ENCODE results near the gene SLC12A8. TPM values are rescaled to one million over a fixed set of nuclear protein-coding genes. Genes with fewer than 3 reads are reported as not detected.

The SLC12A8 gene
- total RNA-seq, 1 donor from 2014 or later: 2.2 TPM

DNA sequence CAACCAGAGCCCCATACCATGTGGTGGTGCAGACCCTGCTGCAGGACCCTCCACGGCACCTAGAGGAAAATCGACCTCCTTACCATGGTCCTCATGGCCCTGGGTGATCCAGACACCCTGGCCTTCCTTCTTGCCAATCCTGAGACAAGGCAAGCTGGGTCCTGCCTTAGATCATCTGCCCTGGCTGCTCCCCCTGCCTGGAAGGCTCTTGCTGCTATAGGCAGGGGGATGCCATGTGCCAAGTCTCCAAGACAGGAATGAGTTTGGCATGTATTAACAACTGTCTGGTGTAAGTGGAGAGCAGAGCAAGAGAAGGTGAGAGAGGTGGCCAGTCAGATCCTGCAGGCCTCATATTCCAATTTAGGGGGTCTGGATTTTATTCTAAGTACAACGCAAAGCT, 164.3 kb downstream of the SLC12A8 start:
- H3K9ac ChIP-seq: no peak overlapping the region
- H3K27ac ChIP-seq: no peak overlapping the region
- H3K4me2 ChIP-seq: no peak overlapping the region
- peaks cover 45% of the 10 kb centered on the region for H3F3A ChIP-seq (ENCODE audit: low read depth)
- Mint-ChIP-seq H3K9me3 (peaks cover 3% of the 10 kb centered on the region), H3K4me3 (no peak overlapping the region), H3K27me3 (ENCODE audit: insufficient read depth, low read depth) (peaks cover 3% of the 10 kb centered on the region), H3K4me1 (peaks cover 43% of the 10 kb centered on the region), H3K36me3 (peaks cover 28% of the 10 kb centered on the region), H3K27ac (no peak overlapping the region)
- H4K20me1 ChIP-seq (ENCODE audit: low read depth): peaks cover 57% of the 10 kb centered on the region
- DNase-seq (ENCODE audit: low spot score): no peak
- TF ChIP-seq EZH2 (IDR thresholded peaks at IDR 0.05): no peak
- TF ChIP-seq EZH2phosphoT487 (IDR thresholded peaks at IDR 0.05): no peak
- TF ChIP-seq, protein P1, sequence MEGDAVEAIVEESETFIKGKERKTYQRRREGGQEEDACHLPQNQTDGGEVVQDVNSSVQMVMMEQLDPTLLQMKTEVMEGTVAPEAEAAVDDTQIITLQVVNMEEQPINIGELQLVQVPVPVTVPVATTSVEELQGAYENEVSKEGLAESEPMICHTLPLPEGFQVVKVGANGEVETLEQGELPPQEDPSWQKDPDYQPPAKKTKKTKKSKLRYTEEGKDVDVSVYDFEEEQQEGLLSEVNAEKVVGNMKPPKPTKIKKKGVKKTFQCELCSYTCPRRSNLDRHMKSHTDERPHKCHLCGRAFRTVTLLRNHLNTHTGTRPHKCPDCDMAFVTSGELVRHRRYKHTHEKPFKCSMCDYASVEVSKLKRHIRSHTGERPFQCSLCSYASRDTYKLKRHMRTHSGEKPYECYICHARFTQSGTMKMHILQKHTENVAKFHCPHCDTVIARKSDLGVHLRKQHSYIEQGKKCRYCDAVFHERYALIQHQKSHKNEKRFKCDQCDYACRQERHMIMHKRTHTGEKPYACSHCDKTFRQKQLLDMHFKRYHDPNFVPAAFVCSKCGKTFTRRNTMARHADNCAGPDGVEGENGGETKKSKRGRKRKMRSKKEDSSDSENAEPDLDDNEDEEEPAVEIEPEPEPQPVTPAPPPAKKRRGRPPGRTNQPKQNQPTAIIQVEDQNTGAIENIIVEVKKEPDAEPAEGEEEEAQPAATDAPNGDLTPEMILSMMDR (IDR thresholded peaks at IDR 0.05): no peak
- H3K4me3 ChIP-seq: no peak overlapping the region
- H3K4me1 ChIP-seq: peaks cover 60% of the 10 kb centered on the region
- no peak overlapping the region for H2AFZ ChIP-seq (replicated peaks)
- H3K27me3 ChIP-seq: peaks cover 23% of the 10 kb centered on the region
- no peaks in the 10 kb centered on the region for H3K9me3 ChIP-seq (ENCODE audit: low read depth)
- peaks cover 29% of the 10 kb centered on the region for H3K79me2 ChIP-seq (ENCODE audit: low read depth)
- no peaks in the 10 kb centered on the region for H3K36me3 ChIP-seq

DNA sequence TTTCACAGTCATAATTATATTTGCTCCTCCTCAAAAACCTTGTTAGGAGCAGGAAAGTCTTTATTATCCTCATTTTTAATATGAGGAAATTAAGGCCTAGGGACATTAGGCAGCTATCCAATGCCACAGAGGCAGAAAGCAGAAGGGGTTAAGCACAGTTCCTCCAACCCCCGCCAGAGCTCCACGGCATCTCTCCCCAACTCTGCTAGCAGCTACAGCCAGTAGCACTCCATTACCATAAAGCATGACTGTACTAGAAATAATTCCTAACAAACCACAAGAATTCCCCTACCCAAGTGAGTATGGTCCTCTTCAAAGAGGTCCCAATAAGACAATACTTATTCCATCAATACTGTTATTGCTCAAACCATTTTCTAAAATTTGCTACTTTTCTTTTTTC, 166.6 kb downstream of the SLC12A8 start:
- TF ChIP-seq EZH2 (IDR thresholded peaks at IDR 0.05): no peak
- no peak for TF ChIP-seq EZH2phosphoT487 (IDR thresholded peaks at IDR 0.05)
- TF ChIP-seq, protein P1 (IDR thresholded peaks at IDR 0.05): no peak
- H3K27ac Mint-ChIP-seq: no peak overlapping the region
- H3K27ac ChIP-seq: no peak overlapping the region
- no peak overlapping the region for H3K4me2 ChIP-seq
- no peaks in the 10 kb centered on the region for H3K36me3 ChIP-seq
- no peaks in the 10 kb centered on the region for H3K9me3 ChIP-seq (ENCODE audit: low read depth)
- H3K4me3 Mint-ChIP-seq: no peak overlapping the region
- H3K27me3 ChIP-seq: peaks cover 18% of the 10 kb centered on the region
- H3K27me3 Mint-ChIP-seq (ENCODE audit: insufficient read depth, low read depth): peaks cover 5% of the 10 kb centered on the region
- peaks cover 30% of the 10 kb centered on the region for H3K36me3 Mint-ChIP-seq
- peaks cover 38% of the 10 kb centered on the region for H4K20me1 ChIP-seq (ENCODE audit: low read depth)
- H3K4me3 ChIP-seq: no peak overlapping the region
- peaks cover 32% of the 10 kb centered on the region for H3F3A ChIP-seq (ENCODE audit: low read depth)
- no peak overlapping the region for H3K9ac ChIP-seq
- peaks cover 57% of the 10 kb centered on the region for H3K4me1 ChIP-seq
- no peak for DNase-seq (ENCODE audit: low spot score)
- peaks cover 33% of the 10 kb centered on the region for H3K4me1 Mint-ChIP-seq
- H3K9me3 Mint-ChIP-seq: peaks cover 3% of the 10 kb centered on the region
- no peak overlapping the region for H2AFZ ChIP-seq (replicated peaks)
- peaks cover 37% of the 10 kb centered on the region for H3K79me2 ChIP-seq (ENCODE audit: low read depth)

DNA sequence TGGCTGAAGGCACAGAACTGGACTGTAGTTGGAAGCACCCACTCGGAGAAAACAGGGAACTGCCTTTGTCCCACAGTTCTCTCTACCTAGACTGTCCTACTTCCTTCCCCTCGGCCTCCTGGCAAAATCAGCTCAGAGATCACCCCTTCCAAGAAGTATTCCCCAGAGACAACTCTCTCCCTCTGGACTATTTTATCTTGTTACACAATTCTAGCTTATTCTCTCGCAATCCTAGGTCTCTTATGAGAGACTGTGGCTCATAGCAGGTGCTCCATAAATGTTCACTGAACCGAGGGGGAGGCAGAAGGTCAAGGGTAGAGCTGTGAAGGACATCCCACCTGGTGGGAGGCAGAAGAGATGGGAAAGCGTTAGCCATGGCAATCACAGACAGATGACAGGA, 167.4 kb downstream of the SLC12A8 start:
- no peak overlapping the region for H3K9ac ChIP-seq
- H4K20me1 ChIP-seq (ENCODE audit: low read depth): peaks cover 31% of the 10 kb centered on the region
- peaks cover 32% of the 10 kb centered on the region for H3K4me1 Mint-ChIP-seq
- H3K4me3 ChIP-seq: no peak overlapping the region
- TF ChIP-seq, protein P1 (IDR thresholded peaks at IDR 0.05): no peak
- TF ChIP-seq EZH2phosphoT487 (IDR thresholded peaks at IDR 0.05) (no peak), EZH2 (IDR thresholded peaks at IDR 0.05) (no peak)
- H3K36me3 ChIP-seq: no peaks in the 10 kb centered on the region
- no peaks in the 10 kb centered on the region for H3K9me3 ChIP-seq (ENCODE audit: low read depth)
- DNase-seq (ENCODE audit: low spot score): no peak
- H3K36me3 Mint-ChIP-seq: peaks cover 25% of the 10 kb centered on the region
- H3K27me3 Mint-ChIP-seq (ENCODE audit: insufficient read depth, low read depth): peaks cover 5% of the 10 kb centered on the region
- H3K4me1 ChIP-seq: peaks cover 57% of the 10 kb centered on the region
- no peak overlapping the region for H3K4me3 Mint-ChIP-seq
- H2AFZ ChIP-seq (replicated peaks): no peak overlapping the region
- no peak overlapping the region for H3K4me2 ChIP-seq
- H3F3A ChIP-seq (ENCODE audit: low read depth): peaks cover 32% of the 10 kb centered on the region
- H3K9me3 Mint-ChIP-seq: peaks cover 3% of the 10 kb centered on the region
- H3K27ac Mint-ChIP-seq: no peak overlapping the region
- H3K27me3 ChIP-seq: peaks cover 18% of the 10 kb centered on the region
- peaks cover 30% of the 10 kb centered on the region for H3K79me2 ChIP-seq (ENCODE audit: low read depth)
- H3K27ac ChIP-seq: no peak overlapping the region
